Neuronal stem cell (in vitro differentiated cells): ENCODE data around the gene ZNF629.

Source experiments
- DNase-seq: peaks from one replicate; pipeline ENCODE4 v3.0.0-alpha.2; 2013; ENCODE audit warnings: low spot score
- H2AFZ ChIP-seq: one replicate; pipeline ENCODE4 v1.6.1; 2013; ENCODE audit warnings: mild to moderate bottlenecking, low read length, inconsistent platforms
- H2AK5ac ChIP-seq: 2 replicates; pipeline ENCODE4 v1.6.1; 2013; ENCODE audit warnings: low read depth, mild to moderate bottlenecking, inconsistent platforms, low read length, moderate library complexity, mixed read lengths
- H2BK120ac ChIP-seq: 2 replicates; pipeline ENCODE4 v1.6.1; 2013; ENCODE audit warnings: low read depth, mild to moderate bottlenecking, inconsistent platforms, low read length, moderate library complexity, mixed read lengths
- H2BK12ac ChIP-seq: one replicate; pipeline ENCODE4 v1.6.1; 2013; ENCODE audit warnings: low read length, inconsistent platforms
- H2BK15ac ChIP-seq: 2 replicates; pipeline ENCODE4 v1.6.1; 2013; ENCODE audit warnings: mild to moderate bottlenecking, low read length, inconsistent platforms, mixed read lengths
- H2BK5ac ChIP-seq: one replicate; pipeline ENCODE4 v1.6.1; 2013; ENCODE audit warnings: inconsistent platforms, mild to moderate bottlenecking, low read length, moderate library complexity
- H3K14ac ChIP-seq: one replicate; pipeline ENCODE4 v1.6.1; 2013; ENCODE audit warnings: low read length, inconsistent platforms
- H3K18ac ChIP-seq: 2 replicates; pipeline ENCODE4 v1.6.1; 2013; ENCODE audit warnings: low read length, inconsistent platforms
- H3K23ac ChIP-seq: 2 replicates; pipeline ENCODE4 v1.6.1; 2013; ENCODE audit warnings: low read depth, mild to moderate bottlenecking, mixed read lengths, low read length, inconsistent platforms; ENCODE audit not compliant: poor library complexity
- H3K27ac ChIP-seq: replicated peaks from 3 replicates; pipeline ENCODE4 v1.5.1; 2013; ENCODE audit warnings: low read length, inconsistent platforms
- H3K27me3 ChIP-seq, 3 experiments: 2 replicates each; pipeline ENCODE4 v1.6.1; 2013; ENCODE audit warnings: low read length in 3 of 3, mild to moderate bottlenecking in 2 of 3, inconsistent platforms in 1 of 3, low read depth in 1 of 3, mixed read lengths in 1 of 3, moderate library complexity in 1 of 3; ENCODE audit not compliant: control insufficient read depth in 3 of 3, insufficient read depth in 3 of 3
- H3K36me3 ChIP-seq, 2 donors: replicated peaks in 1 of 2; 2 replicates each; pipeline ENCODE4 v1.6.1; 2013; ENCODE audit warnings: low read length in 2 of 2; ENCODE audit not compliant: control insufficient read depth in 2 of 2, insufficient read depth in 2 of 2
- H3K4ac ChIP-seq: 2 replicates; pipeline ENCODE4 v1.6.1; 2013; ENCODE audit warnings: inconsistent platforms, mild to moderate bottlenecking, low read length, moderate library complexity
- H3K4me1 ChIP-seq, 2 donors: 1 replicate in 1 of 2; 2 replicates in 1 of 2; pipeline ENCODE4 v1.6.1; 2013; ENCODE audit warnings: low read length in 2 of 2, low read depth in 1 of 2; ENCODE audit not compliant: control insufficient read depth in 2 of 2, insufficient read depth in 1 of 2
- H3K4me2 ChIP-seq: one replicate; pipeline ENCODE4 v1.6.1; 2013; ENCODE audit warnings: mild to moderate bottlenecking, low read length, inconsistent platforms; ENCODE audit not compliant: insufficient read depth, poor library complexity, severe bottlenecking
- H3K4me3 ChIP-seq, 2 donors: 2 replicates each; pipeline ENCODE4 v1.5.1; 2013; ENCODE audit warnings: low read length in 2 of 2, mild to moderate bottlenecking in 2 of 2, inconsistent platforms in 1 of 2, moderate library complexity in 1 of 2
- H3K79me1 ChIP-seq: one replicate; pipeline ENCODE4 v1.6.1; 2013; ENCODE audit warnings: low read depth, mild to moderate bottlenecking, inconsistent platforms, low read length, moderate library complexity
- H3K9ac ChIP-seq: one replicate; pipeline ENCODE4 v1.6.1; 2013; ENCODE audit warnings: mild to moderate bottlenecking, low read depth, low read length, inconsistent platforms; ENCODE audit not compliant: poor library complexity
- H3K9me3 ChIP-seq, 2 donors: replicated peaks in 1 of 2; 2 replicates each; pipeline versions ENCODE3 to v1.6.1; 2013; ENCODE audit warnings: low read length in 2 of 2, mild to moderate bottlenecking in 2 of 2, inconsistent platforms in 1 of 2, low read depth in 1 of 2, mixed read lengths in 1 of 2, moderate library complexity in 1 of 2; ENCODE audit not compliant: control insufficient read depth in 2 of 2, insufficient read depth in 1 of 2
- H4K8ac ChIP-seq: one replicate; pipeline ENCODE4 v1.6.1; 2013; ENCODE audit warnings: low read depth, mild to moderate bottlenecking, inconsistent platforms, low read length, moderate library complexity
- H4K91ac ChIP-seq: one replicate; pipeline ENCODE4 v1.6.1; 2013; ENCODE audit warnings: low read length, low read depth, mild to moderate bottlenecking, inconsistent platforms; ENCODE audit not compliant: poor library complexity
- WGBS, 2 donors: extraction: QIAGEN DNeasy Blood & Tissue Kit; methylation state at CpG; one replicate each; pipeline ENCODE4 v1.1.7; 2013; ENCODE audit warnings: missing lambda C conversion rate in 2 of 2, mixed read lengths in 1 of 2; ENCODE audit not compliant: insufficient read length in 2 of 2, insufficient replicate concordance in 1 of 2; ENCODE audit errors: extremely low coverage in 2 of 2; 5-methylcytosine and 5-hydroxymethylcytosine counted together

The ZNF629 gene

GRCh38 chr16:30779596-30779995 lies 7.4 kb downstream of the ZNF629 start:
- no peaks in the 10 kb centered on the region for H3K27me3 ChIP-seq
- peaks cover 8% of the 10 kb centered on the region for H3K79me1 ChIP-seq
- no peak overlapping the region for H4K91ac ChIP-seq
- H2BK12ac ChIP-seq: no peak overlapping the region
- no peak overlapping the region for H3K23ac ChIP-seq
- H3K9me3 ChIP-seq: no peaks in the 10 kb centered on the region
- H3K9ac ChIP-seq: no peak overlapping the region
- H3K36me3 ChIP-seq: peaks cover 36 to 74% of the 10 kb centered on the region in 2 donors
- no peak overlapping the region for H3K4me3 ChIP-seq
- no CpG with 5 or more reads among the region's 6 CpGs for WGBS, 2 donors
- H3K4ac ChIP-seq: no peak overlapping the region
- no peak overlapping the region for H2AK5ac ChIP-seq
- H3K18ac ChIP-seq: no peak overlapping the region
- DNase-seq: no peak
- H4K8ac ChIP-seq: no peak overlapping the region
- no peak overlapping the region for H2AFZ ChIP-seq
- H2BK15ac ChIP-seq: no peak overlapping the region
- H2BK5ac ChIP-seq: no peak overlapping the region
- H3K27ac ChIP-seq: no peak overlapping the region
- no peak overlapping the region for H2BK120ac ChIP-seq
- H3K4me1 ChIP-seq: peaks cover 12 to 18% of the 10 kb centered on the region in 2 donors
- H3K14ac ChIP-seq: no peak overlapping the region
- H3K4me2 ChIP-seq: no peak overlapping the region

GRCh38 chr16:30778549-30779244 lies 8.3 kb downstream of the ZNF629 start:
- H2AFZ ChIP-seq: no peak overlapping the region
- H3K9ac ChIP-seq: peak overlapping the region; percentile 32
- DNase-seq: peak; percentile 20
- peak overlapping the region; percentile 45 for H3K23ac ChIP-seq
- no peak overlapping the region for H3K4ac ChIP-seq
- no peak overlapping the region for H4K91ac ChIP-seq
- H2AK5ac ChIP-seq: no peak overlapping the region
- no peak overlapping the region for H3K14ac ChIP-seq
- peak overlapping the region; percentile 30 for H3K27ac ChIP-seq
- H3K27me3 ChIP-seq: no peaks in the 10 kb centered on the region
- no peak overlapping the region for H2BK120ac ChIP-seq
- no peak overlapping the region for H4K8ac ChIP-seq
- H2BK15ac ChIP-seq: no peak overlapping the region
- H2BK12ac ChIP-seq: no peak overlapping the region
- H2BK5ac ChIP-seq: no peak overlapping the region
- no peak overlapping the region for H3K4me3 ChIP-seq
- peaks cover 12 to 18% of the 10 kb centered on the region in 2 donors for H3K4me1 ChIP-seq
- no CpG with 5 or more reads among the region's 14 CpGs for WGBS, 2 donors
- no peak overlapping the region for H3K18ac ChIP-seq
- H3K79me1 ChIP-seq: peaks cover 8% of the 10 kb centered on the region
- no peak overlapping the region for H3K4me2 ChIP-seq
- H3K36me3 ChIP-seq: peaks cover 42 to 75% of the 10 kb centered on the region in 2 donors
- H3K9me3 ChIP-seq: no peaks in the 10 kb centered on the region

- Histone ChIP-seq H3K4me2 (no peak overlapping the region), H3K27me3 (no peaks in the 10 kb centered on the region), H3K9ac (no peak overlapping the region), H3K27ac (no peak overlapping the region), H3K4me3 (no peak overlapping the region), H3K36me3 (peaks cover 42 to 75% of the 10 kb centered on the region in 2 donors), H2AK5ac (peak overlapping the region; percentile 41), H3K23ac (peak overlapping the region; percentile 20), H2AFZ (no peak overlapping the region), H4K8ac (no peak overlapping the region), H2BK120ac (peak overlapping the region; percentile 12), H3K18ac (no peak overlapping the region), H2BK5ac (peak overlapping the region; percentile 29), H4K91ac (no peak overlapping the region), H3K14ac (no peak overlapping the region), H3K4me1 (peaks cover 12 to 18% of the 10 kb centered on the region in 2 donors), H3K4ac (no peak overlapping the region), H3K79me1 (peaks cover 5% of the 10 kb centered on the region), H2BK12ac (no peak overlapping the region), H3K9me3 (no peaks in the 10 kb centered on the region), H2BK15ac (no peak overlapping the region)
- DNase-seq: no peak
- WGBS, 2 donors: no CpG with 5 or more reads among the region's 7 CpGs
Measured at GRCh38 chr16:30777591-30778297, 9.3 kb downstream of the ZNF629 start.
